GM13976 (cell line): ENCODE data around the gene GNG4.

ENCODE experiments used
- DNase-seq: peaks from one replicate; pipeline ENCODE4 v3.0.0; 2012; ENCODE audit warnings: low spot score
- CTCF ChIP-seq: IDR thresholded peaks from 2 replicates; pipeline ENCODE4 v1.5.1; 2012; ENCODE audit warnings: borderline replicate concordance, mild to moderate bottlenecking; ENCODE audit not compliant: insufficient read depth; ENCODE audit errors: extremely low read depth, missing control alignments, control extremely low read depth
- in situ Hi-C: fragments of 300-500 bp; cut with MboI; formaldehyde crosslinking; loops from one replicate; pipeline ENCODE4 v1.12.0; 2022; ENCODE audit warnings: low sequenced_read_pairs, mixed read lengths, inconsistent platforms; ENCODE audit not compliant: unreplicated experiment

The GNG4 gene

GRCh38 chr1:235513495-235514366, 135.9 kb downstream of the GNG4 start:
- in situ Hi-C loops: loop anchor here (25.0 kb wide), 2 partner anchors 274 to 449 kb away; no protein-coding TSS in a partner anchor
- TF ChIP-seq CTCF: peak; percentile 90
- peak; percentile 44 for DNase-seq

DNA sequence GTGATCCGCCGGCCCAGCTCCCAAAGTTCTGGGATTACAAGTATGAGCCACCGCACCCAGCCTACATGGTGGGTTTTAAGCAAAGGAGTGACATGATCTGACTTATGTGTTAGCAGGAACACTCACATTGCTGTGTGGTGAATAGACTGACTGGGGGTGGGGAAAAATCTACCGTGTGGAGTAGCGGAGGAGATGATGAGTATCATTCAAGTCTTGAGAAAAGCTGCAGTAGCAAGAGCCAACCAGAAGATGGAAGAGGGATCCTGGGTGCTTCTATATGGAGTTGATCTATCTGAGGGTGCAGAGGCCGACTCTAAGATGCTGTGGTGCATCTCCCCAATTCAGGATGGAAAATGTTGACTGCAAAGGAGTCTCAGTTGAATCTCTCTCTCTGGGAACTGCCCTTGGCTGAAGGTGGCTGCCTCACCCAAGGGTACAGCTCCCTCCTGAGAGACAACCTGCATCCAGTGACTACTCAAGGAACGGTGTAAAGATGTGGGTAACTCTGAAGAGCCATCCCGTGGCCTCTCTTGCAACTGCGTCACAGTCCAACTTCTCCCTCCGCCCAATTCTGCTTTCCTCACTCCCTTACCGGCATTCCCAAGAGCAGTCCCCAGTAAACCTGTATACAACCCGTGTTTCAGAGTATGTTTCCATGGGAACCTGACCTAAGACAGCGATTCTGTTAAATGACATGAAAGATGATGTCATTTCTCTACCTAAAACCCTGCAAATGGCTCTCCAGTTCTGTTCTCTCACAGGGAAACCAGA, 137.9 kb downstream of the GNG4 start:
- no peak for TF ChIP-seq CTCF
- in situ Hi-C loops: loop anchor here (25.0 kb wide), 2 partner anchors 276 to 451 kb away; no protein-coding TSS in a partner anchor
- no peak for DNase-seq

- no peak for DNase-seq
- TF ChIP-seq CTCF: no peak
- in situ Hi-C loops: loop anchor here (25.0 kb wide), 2 partner anchors 276 to 451 kb away; no protein-coding TSS in a partner anchor
Measured at GRCh38 chr1:235510823-235511222, 138.8 kb downstream of the GNG4 start.

GRCh38 chr1:235507623-235508022, 142.0 kb downstream of the GNG4 start:
- TF ChIP-seq CTCF: no peak
- in situ Hi-C loops: loop anchor here (25.0 kb wide), 2 partner anchors 280 to 455 kb away; no protein-coding TSS in a partner anchor
- DNase-seq: no peak

DNA sequence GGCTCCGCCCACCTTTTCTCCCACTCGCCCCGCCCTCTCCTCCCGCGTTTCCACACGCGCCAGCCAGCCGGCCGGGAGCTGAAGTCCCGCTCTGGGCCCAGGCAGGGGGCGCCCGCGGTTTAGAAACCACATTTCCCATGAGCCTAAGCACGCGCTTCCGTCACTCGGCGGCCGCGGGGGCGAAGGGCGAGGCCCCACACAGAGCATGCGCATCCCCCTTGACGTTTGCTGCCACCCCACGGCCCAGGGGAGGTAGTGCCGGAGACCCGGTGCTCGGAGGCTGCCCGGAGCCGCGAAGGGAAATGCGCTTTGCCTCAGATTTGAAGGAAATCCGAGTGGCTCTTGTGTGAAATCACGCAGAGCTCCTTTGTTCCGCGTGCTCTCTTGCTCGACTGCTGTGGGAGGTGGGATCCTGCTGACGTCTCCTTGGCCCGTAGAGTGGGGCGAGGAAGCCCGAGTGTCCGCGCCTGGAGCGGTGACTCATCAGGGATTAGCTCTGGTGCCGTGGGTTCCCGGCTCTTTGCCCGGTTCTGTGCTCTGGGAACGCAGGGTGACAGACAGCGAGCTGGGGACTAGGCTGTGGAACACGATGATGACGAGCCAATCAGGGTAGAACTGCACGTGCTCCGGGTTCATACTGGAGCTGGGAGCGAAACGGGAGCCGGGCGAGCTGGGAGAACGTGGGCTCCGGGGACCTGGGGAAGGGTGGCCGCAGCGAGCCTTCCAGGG, 144.9 kb downstream of the GNG4 start:
- TF ChIP-seq CTCF: peak; percentile 82
- in situ Hi-C loops: loop anchor here (25.0 kb wide), 2 partner anchors 283 to 458 kb away; no protein-coding TSS in a partner anchor
- DNase-seq: peak; percentile 96

GRCh38 chr1:235504122-235504493, 145.5 kb downstream of the GNG4 start, which contains the start of gene B3GALNT2:
TSS of gene B3GALNT2 (minus strand) at chr1:235504452. CDS start at chr1:235504252, 200 bp downstream.
- TF ChIP-seq CTCF: no peak
- DNase-seq: no peak
- in situ Hi-C loops: loop anchor here (25.0 kb wide), 2 partner anchors 283 to 458 kb away; no protein-coding TSS in a partner anchor
